Measurements from ENCODE around the gene HYKK. TPM values are rescaled to one million over a fixed set of nuclear protein-coding genes. Genes with fewer than 3 reads are reported as not detected.

Gene HYKK
- total and polyA plus RNA-seq, 2 of the 13 experiments (the other 11 are each of a cell fraction or from before 2014, with no cell fraction given) = 3.5 to 5.4 TPM

DNA sequence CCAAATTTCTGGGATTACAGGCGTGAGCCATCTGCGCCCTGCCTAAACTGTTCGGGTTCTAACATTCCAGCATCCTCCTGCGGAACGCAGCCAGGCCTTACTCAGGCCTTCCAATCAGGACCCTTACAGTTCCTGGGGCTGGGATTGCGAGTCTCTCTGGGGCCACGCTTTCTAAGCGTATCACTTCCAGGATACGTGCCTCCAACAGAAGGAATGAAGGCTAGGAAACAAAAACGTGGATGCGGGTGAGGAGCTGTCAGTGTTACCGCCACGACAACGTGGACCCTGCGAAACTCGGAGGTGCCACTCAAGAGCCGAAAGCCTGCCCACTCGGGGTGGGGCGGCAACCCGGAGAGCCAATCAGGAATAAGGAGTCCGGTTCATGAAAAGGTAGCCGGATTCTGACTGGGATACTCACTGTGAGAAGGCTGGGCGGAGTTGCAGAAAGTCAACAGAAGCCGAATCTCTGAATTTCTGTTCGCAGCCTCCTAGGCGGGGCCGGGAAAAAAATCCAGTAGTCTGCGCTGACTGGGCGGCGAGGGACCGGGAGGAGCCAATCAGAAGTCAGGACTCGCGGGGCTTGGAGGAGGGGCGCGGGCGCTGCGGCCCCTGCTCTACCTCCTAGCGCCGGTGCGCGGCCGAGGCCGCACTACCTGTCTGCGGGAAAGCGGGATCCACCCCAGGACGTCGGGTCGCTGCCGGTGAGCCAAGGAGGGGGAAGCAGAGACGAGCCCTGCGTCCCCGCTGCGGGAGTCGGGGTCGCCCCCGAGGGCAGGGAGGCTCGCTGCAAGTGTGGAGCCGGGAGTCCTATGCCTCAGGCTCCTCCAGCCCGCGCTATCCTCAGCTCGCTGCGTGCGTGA, at the start of gene HYKK (continued):
- TF ChIP-seq, protein P1, sequence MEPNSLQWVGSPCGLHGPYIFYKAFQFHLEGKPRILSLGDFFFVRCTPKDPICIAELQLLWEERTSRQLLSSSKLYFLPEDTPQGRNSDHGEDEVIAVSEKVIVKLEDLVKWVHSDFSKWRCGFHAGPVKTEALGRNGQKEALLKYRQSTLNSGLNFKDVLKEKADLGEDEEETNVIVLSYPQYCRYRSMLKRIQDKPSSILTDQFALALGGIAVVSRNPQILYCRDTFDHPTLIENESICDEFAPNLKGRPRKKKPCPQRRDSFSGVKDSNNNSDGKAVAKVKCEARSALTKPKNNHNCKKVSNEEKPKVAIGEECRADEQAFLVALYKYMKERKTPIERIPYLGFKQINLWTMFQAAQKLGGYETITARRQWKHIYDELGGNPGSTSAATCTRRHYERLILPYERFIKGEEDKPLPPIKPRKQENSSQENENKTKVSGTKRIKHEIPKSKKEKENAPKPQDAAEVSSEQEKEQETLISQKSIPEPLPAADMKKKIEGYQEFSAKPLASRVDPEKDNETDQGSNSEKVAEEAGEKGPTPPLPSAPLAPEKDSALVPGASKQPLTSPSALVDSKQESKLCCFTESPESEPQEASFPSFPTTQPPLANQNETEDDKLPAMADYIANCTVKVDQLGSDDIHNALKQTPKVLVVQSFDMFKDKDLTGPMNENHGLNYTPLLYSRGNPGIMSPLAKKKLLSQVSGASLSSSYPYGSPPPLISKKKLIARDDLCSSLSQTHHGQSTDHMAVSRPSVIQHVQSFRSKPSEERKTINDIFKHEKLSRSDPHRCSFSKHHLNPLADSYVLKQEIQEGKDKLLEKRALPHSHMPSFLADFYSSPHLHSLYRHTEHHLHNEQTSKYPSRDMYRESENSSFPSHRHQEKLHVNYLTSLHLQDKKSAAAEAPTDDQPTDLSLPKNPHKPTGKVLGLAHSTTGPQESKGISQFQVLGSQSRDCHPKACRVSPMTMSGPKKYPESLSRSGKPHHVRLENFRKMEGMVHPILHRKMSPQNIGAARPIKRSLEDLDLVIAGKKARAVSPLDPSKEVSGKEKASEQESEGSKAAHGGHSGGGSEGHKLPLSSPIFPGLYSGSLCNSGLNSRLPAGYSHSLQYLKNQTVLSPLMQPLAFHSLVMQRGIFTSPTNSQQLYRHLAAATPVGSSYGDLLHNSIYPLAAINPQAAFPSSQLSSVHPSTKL (CRISPR knock-in tag; IDR thresholded peaks at IDR 0.05) = no peak
- no peak; the same call in 1 of the 2 replicates for TF ChIP-seq ZNF331 (CRISPR knock-in tag; IDR thresholded peaks at IDR 0.05)
- peak; percentile 69 for TF ChIP-seq ZFY (CRISPR knock-in tag; IDR thresholded peaks at IDR 0.05)
- TF ChIP-seq, protein P2, sequence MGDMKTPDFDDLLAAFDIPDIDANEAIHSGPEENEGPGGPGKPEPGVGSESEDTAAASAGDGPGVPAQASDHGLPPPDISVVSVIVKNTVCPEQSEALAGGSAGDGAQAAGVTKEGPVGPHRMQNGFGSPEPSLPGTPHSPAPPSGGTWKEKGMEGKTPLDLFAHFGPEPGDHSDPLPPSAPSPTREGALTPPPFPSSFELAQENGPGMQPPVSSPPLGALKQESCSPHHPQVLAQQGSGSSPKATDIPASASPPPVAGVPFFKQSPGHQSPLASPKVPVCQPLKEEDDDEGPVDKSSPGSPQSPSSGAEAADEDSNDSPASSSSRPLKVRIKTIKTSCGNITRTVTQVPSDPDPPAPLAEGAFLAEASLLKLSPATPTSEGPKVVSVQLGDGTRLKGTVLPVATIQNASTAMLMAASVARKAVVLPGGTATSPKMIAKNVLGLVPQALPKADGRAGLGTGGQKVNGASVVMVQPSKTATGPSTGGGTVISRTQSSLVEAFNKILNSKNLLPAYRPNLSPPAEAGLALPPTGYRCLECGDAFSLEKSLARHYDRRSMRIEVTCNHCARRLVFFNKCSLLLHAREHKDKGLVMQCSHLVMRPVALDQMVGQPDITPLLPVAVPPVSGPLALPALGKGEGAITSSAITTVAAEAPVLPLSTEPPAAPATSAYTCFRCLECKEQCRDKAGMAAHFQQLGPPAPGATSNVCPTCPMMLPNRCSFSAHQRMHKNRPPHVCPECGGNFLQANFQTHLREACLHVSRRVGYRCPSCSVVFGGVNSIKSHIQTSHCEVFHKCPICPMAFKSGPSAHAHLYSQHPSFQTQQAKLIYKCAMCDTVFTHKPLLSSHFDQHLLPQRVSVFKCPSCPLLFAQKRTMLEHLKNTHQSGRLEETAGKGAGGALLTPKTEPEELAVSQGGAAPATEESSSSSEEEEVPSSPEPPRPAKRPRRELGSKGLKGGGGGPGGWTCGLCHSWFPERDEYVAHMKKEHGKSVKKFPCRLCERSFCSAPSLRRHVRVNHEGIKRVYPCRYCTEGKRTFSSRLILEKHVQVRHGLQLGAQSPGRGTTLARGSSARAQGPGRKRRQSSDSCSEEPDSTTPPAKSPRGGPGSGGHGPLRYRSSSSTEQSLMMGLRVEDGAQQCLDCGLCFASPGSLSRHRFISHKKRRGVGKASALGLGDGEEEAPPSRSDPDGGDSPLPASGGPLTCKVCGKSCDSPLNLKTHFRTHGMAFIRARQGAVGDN (CRISPR knock-in tag; IDR thresholded peaks at IDR 0.05) = peak; percentile 85
- peak; percentile 49 to 82 for TF ChIP-seq POLR2A (IDR thresholded peaks at IDR 0.05; ENCODE audit: insufficient read depth in 1 of 2, low read depth in 2 of 2, low read length in 2 of 2)
- peak; percentile 66 for TF ChIP-seq ZMYM4 (CRISPR knock-in tag; IDR thresholded peaks at IDR 0.05)
- TF ChIP-seq NCOR1 (IDR thresholded peaks at IDR 0.05; ENCODE audit: borderline replicate concordance, low read length) = no peak; the same call in 1 of the 2 replicates
- peak; percentile 52; the same call in 1 of the 2 replicates for TF ChIP-seq ZNF296 (CRISPR knock-in tag; conservative IDR thresholded peaks at IDR 0.05)
- peak; percentile 95 for TF ChIP-seq ZNF605 (CRISPR knock-in tag; IDR thresholded peaks at IDR 0.05)
- peak; percentile 5; the same call in 1 of the 2 replicates for TF ChIP-seq SPEN (CRISPR knock-in tag; IDR thresholded peaks at IDR 0.05; ENCODE audit: low read depth)
- TF ChIP-seq NFYB (CRISPR knock-in tag; IDR thresholded peaks at IDR 0.05) = peak; percentile 92
- TF ChIP-seq MTF2 (CRISPR knock-in tag; IDR thresholded peaks at IDR 0.05; ENCODE audit: borderline replicate concordance) = no peak
- no peak for TF ChIP-seq BATF2 (CRISPR knock-in tag; IDR thresholded peaks at IDR 0.05)
- TF ChIP-seq ZNF841 (CRISPR knock-in tag; IDR thresholded peaks at IDR 0.05; ENCODE audit: borderline replicate concordance) = no peak
- TF ChIP-seq HNRNPK (IDR thresholded peaks at IDR 0.05; ENCODE audit: low read depth, low read length, poor library complexity, severe bottlenecking) = no peak
- peak; percentile 78 for TF ChIP-seq ZNF263 (CRISPR knock-in tag; IDR thresholded peaks at IDR 0.05)
- no peak for TF ChIP-seq NFKBIZ (CRISPR knock-in tag; IDR thresholded peaks at IDR 0.05)
- TF ChIP-seq, protein P3, sequence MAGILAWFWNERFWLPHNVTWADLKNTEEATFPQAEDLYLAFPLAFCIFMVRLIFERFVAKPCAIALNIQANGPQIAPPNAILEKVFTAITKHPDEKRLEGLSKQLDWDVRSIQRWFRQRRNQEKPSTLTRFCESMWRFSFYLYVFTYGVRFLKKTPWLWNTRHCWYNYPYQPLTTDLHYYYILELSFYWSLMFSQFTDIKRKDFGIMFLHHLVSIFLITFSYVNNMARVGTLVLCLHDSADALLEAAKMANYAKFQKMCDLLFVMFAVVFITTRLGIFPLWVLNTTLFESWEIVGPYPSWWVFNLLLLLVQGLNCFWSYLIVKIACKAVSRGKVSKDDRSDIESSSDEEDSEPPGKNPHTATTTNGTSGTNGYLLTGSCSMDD (CRISPR knock-in tag; IDR thresholded peaks at IDR 0.05) = no peak

Data from HepG2 (cell line).